22Rv1 (cell line): ENCODE measurements around the gene LPAR1.

ENCODE experiments used
- ZFX ChIP-seq: fragments of 450-650 bp; IDR thresholded peaks from 2 replicates; pipeline ENCODE4 v1.6.1; 2017; ENCODE audit warnings: antibody characterized with exemption, borderline replicate concordance
- TF ChIP-seq, protein P1 (sequence below): fragments of 450-650 bp; IDR thresholded peaks from 2 replicates; pipeline ENCODE4 v1.5.1; 2017; ENCODE audit warnings: mild to moderate bottlenecking

DNA sequence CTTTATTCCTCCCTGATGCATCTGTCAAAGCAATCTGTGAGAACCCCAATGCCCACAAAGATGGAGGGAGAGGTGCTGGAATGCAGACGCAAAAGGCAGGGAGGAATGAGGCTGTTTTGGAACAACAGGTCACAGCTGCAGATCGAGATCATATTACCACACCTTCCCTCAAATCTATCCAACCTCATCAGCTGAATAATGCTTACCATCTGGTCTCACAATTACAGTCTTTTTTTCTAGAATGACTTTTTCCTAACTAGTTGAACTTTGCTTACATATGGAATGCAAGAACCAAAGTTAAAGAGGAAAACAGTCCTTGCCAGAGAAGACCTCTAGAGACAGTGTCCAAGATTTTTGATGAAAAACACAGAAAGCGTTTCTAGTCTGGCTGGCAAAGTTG lies 158.1 kb downstream of the LPAR1 start:
- TF ChIP-seq, protein P1, sequence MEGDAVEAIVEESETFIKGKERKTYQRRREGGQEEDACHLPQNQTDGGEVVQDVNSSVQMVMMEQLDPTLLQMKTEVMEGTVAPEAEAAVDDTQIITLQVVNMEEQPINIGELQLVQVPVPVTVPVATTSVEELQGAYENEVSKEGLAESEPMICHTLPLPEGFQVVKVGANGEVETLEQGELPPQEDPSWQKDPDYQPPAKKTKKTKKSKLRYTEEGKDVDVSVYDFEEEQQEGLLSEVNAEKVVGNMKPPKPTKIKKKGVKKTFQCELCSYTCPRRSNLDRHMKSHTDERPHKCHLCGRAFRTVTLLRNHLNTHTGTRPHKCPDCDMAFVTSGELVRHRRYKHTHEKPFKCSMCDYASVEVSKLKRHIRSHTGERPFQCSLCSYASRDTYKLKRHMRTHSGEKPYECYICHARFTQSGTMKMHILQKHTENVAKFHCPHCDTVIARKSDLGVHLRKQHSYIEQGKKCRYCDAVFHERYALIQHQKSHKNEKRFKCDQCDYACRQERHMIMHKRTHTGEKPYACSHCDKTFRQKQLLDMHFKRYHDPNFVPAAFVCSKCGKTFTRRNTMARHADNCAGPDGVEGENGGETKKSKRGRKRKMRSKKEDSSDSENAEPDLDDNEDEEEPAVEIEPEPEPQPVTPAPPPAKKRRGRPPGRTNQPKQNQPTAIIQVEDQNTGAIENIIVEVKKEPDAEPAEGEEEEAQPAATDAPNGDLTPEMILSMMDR = no peak
- no peak for TF ChIP-seq ZFX
